IMR-90 (cell line): ENCODE measurements around the gene OGFOD3. TPM values are rescaled to one million over a fixed set of nuclear protein-coding genes. Genes with fewer than 3 reads are reported as not detected.

Experiments
- ATAC-seq: fragments of 200-7000 bp; cut with Tn5 transposase; 2 replicates; pipeline ENCODE4 v1.9.1; 2020; ENCODE audit warnings: low read depth, mild to moderate bottlenecking, moderate library complexity
- BruUV-seq: library from RNA; stranded (reverse); fragments of 400-500 nt; replicated peaks from 2 replicates; lab custom pipeline; 2021; lab: Mats Ljungman, UMichigan
- CTCF ChIA-PET: fragments of 300-600 bp; formaldehyde crosslinking; extraction: SDS; loops from one replicate; lab custom pipeline; 2021; ENCODE audit warnings: antibody characterized with exemption; lab: Yijun Ruan, JAX
- POLR2A ChIA-PET: fragments of 300-600 bp; sonication (Branson Sonifier 250); formaldehyde crosslinking; loops from one replicate; lab custom pipeline; 2022; ENCODE audit warnings: antibody characterized with exemption; ENCODE audit not compliant: unreplicated experiment; lab: Charles Lee
- DNase-seq: peaks from one replicate; pipeline ENCODE4 v3.0.0; 2013
- H2AFZ ChIP-seq: replicated peaks from 2 replicates; pipeline ENCODE3; 2013; ENCODE audit warnings: low read length, mild to moderate bottlenecking; ENCODE audit not compliant: poor library complexity
- H2AK5ac ChIP-seq: 2 replicates; pipeline ENCODE4 v1.6.1; 2013; ENCODE audit warnings: low read depth, low read length, inconsistent platforms
- H2AK9ac ChIP-seq: replicated peaks from 2 replicates; pipeline ENCODE3; 2013; ENCODE audit warnings: mild to moderate bottlenecking, low read depth, low read length, moderate library complexity; ENCODE audit not compliant: poor library complexity
- H2BK120ac ChIP-seq: 2 replicates; pipeline ENCODE4 v1.6.1; 2013; ENCODE audit warnings: low read depth, low read length, inconsistent platforms
- H2BK15ac ChIP-seq: 3 replicates; pipeline ENCODE4 v1.6.1; 2013; ENCODE audit warnings: low read depth, low read length, inconsistent platforms
- H2BK20ac ChIP-seq: 2 replicates; pipeline ENCODE4 v1.6.1; 2013; ENCODE audit warnings: low read depth, mild to moderate bottlenecking, inconsistent platforms, low read length, moderate library complexity
- H2BK5ac ChIP-seq: 2 replicates; pipeline ENCODE4 v1.6.1; 2013; ENCODE audit warnings: mild to moderate bottlenecking, low read depth, low read length, inconsistent platforms; ENCODE audit not compliant: poor library complexity, severe bottlenecking
- H3K14ac ChIP-seq: replicated peaks from 2 replicates; pipeline ENCODE4 v1.6.1; 2013; ENCODE audit warnings: low read depth, low read length, inconsistent platforms
- H3K18ac ChIP-seq: 2 replicates; pipeline ENCODE4 v1.6.1; 2013; ENCODE audit warnings: low read depth, low read length, control low read depth
- H3K23ac ChIP-seq: 2 replicates; pipeline ENCODE4 v1.6.1; 2013; ENCODE audit warnings: low read depth, low read length, inconsistent platforms
- H3K27ac ChIP-seq: 2 replicates; pipeline ENCODE4 v1.5.1; 2013; ENCODE audit warnings: mild to moderate bottlenecking, control low read depth, low read length; ENCODE audit not compliant: insufficient read depth
- H3K27me3 ChIP-seq: 2 replicates; pipeline ENCODE4 v1.6.1; 2013; ENCODE audit warnings: low read length; ENCODE audit not compliant: control insufficient read depth, insufficient read depth
- H3K36me3 ChIP-seq: 2 replicates; pipeline ENCODE4 v1.6.1; 2013; ENCODE audit warnings: low read length, mixed read lengths; ENCODE audit not compliant: control insufficient read depth, insufficient read depth
- H3K4ac ChIP-seq: 2 replicates; pipeline ENCODE4 v1.6.1; 2013; ENCODE audit warnings: low read depth, low read length, inconsistent platforms
- H3K4me1 ChIP-seq: 2 replicates; pipeline ENCODE4 v1.6.1; 2013; ENCODE audit warnings: low read length, mixed read lengths; ENCODE audit not compliant: control insufficient read depth, insufficient read depth
- H3K4me2 ChIP-seq: 2 replicates; pipeline ENCODE4 v1.6.1; 2013; ENCODE audit warnings: low read depth, mild to moderate bottlenecking, control low read depth, low read length, moderate library complexity
- H3K4me3 ChIP-seq: 2 replicates; pipeline ENCODE4 v1.5.1; 2013; ENCODE audit warnings: low read depth, mild to moderate bottlenecking, control low read depth, low read length, moderate library complexity; ENCODE audit not compliant: insufficient read depth
- H3K56ac ChIP-seq: 2 replicates; pipeline ENCODE4 v1.6.1; 2013; ENCODE audit warnings: low read length, inconsistent platforms; ENCODE audit not compliant: insufficient read depth; ENCODE audit errors: extremely low read depth
- H3K79me1 ChIP-seq, 2 experiments: 2 replicates each; pipeline ENCODE4 v1.6.1; 2013; ENCODE audit warnings: low read length in 2 of 2, inconsistent platforms in 1 of 2, low read depth in 1 of 2
- H3K9ac ChIP-seq: 2 replicates; pipeline ENCODE4 v1.6.1; 2013; ENCODE audit warnings: low read depth, low read length, control low read depth
- H3K9me1 ChIP-seq: 2 replicates; pipeline ENCODE4 v1.6.1; 2013; ENCODE audit warnings: low read length, inconsistent platforms; ENCODE audit not compliant: insufficient read depth
- H3K9me3 ChIP-seq: 2 replicates; pipeline ENCODE4 v1.6.1; 2013; ENCODE audit warnings: low read length; ENCODE audit not compliant: control insufficient read depth, insufficient read depth
- H4K20me1 ChIP-seq: 2 replicates; pipeline ENCODE4 v1.6.1; 2013; ENCODE audit warnings: low read length, inconsistent platforms; ENCODE audit not compliant: insufficient read depth
- H4K5ac ChIP-seq: 2 replicates; pipeline ENCODE4 v1.6.1; 2013; ENCODE audit warnings: mild to moderate bottlenecking, low read depth, low read length, control low read depth
- H4K8ac ChIP-seq, 2 experiments: 2 replicates each; pipeline ENCODE4 v1.6.1; 2013; ENCODE audit warnings: low read depth in 2 of 2, low read length in 2 of 2, control low read depth in 1 of 2, inconsistent platforms in 1 of 2
- H4K91ac ChIP-seq: 2 replicates; pipeline ENCODE4 v1.6.1; 2013; ENCODE audit warnings: low read depth, low read length, inconsistent platforms; ENCODE audit not compliant: insufficient read depth
- BHLHE40 ChIP-seq: fragments of 150-350 bp; IDR thresholded peaks from 2 replicates; pipeline ENCODE4 v1.6.1; 2016; ENCODE audit warnings: mild to moderate bottlenecking, low read depth, low read length
- CEBPB ChIP-seq: IDR thresholded peaks from 2 replicates; pipeline ENCODE4 v1.6.1; 2012; ENCODE audit warnings: low read depth, low read length, improper control_type of control experiment
- CHD1 ChIP-seq: IDR thresholded peaks from 2 replicates; pipeline ENCODE4 v1.6.1; 2012; ENCODE audit warnings: low read depth, low read length, improper control_type of control experiment
- FOS ChIP-seq: fragments of 150-350 bp; IDR thresholded peaks from 2 replicates; pipeline ENCODE4 v1.6.1; 2016; ENCODE audit warnings: low read depth, low read length
- MAFK ChIP-seq: IDR thresholded peaks from 2 replicates; pipeline ENCODE4 v1.6.1; 2012; ENCODE audit warnings: low read depth, low read length, improper control_type of control experiment
- MAZ ChIP-seq: IDR thresholded peaks from 2 replicates; pipeline ENCODE4 v1.6.1; 2012; ENCODE audit warnings: low read depth, mild to moderate bottlenecking, low read length, improper control_type of control experiment, moderate library complexity, borderline replicate concordance
- MXI1 ChIP-seq: IDR thresholded peaks from 2 replicates; pipeline ENCODE4 v1.6.1; 2012; ENCODE audit warnings: low read depth, mild to moderate bottlenecking, low read length, moderate library complexity, borderline replicate concordance
- NFE2L2 ChIP-seq: fragments of 150-350 bp; IDR thresholded peaks from 2 replicates; pipeline ENCODE4 v1.6.1; 2016; ENCODE audit warnings: low read depth, mild to moderate bottlenecking, low read length
- POLR2A ChIP-seq: IDR thresholded peaks from 2 replicates; pipeline ENCODE4 v1.6.1; 2012; ENCODE audit warnings: mild to moderate bottlenecking, low read depth, low read length
- RAD21 ChIP-seq: IDR thresholded peaks from 2 replicates; pipeline ENCODE4 v1.6.1; 2012; ENCODE audit warnings: low read length, improper control_type of control experiment
- RCOR1 ChIP-seq: IDR thresholded peaks from 2 replicates; pipeline ENCODE4 v1.6.1; 2012; ENCODE audit warnings: mild to moderate bottlenecking, low read length, improper control_type of control experiment; ENCODE audit not compliant: insufficient replicate concordance
- RFX5 ChIP-seq: IDR thresholded peaks from 2 replicates; pipeline ENCODE4 v1.8.0; 2012; ENCODE audit warnings: low read depth, mild to moderate bottlenecking, low read length, moderate library complexity
- SMC3 ChIP-seq: fragments of 150-350 bp; IDR thresholded peaks from 2 replicates; pipeline ENCODE4 v1.6.1; 2016; ENCODE audit warnings: low read depth, mild to moderate bottlenecking, antibody characterized with exemption, low read length, moderate library complexity
- WGBS, 2 experiments: methylation state at CpG; one replicate each; pipeline versions ENCODE4 v1.1.5 to v1.1.7; 2013; ENCODE audit warnings: missing lambda C conversion rate in 2 of 2; ENCODE audit not compliant: insufficient read length in 1 of 2; ENCODE audit errors: extremely low coverage in 2 of 2; 5-methylcytosine and 5-hydroxymethylcytosine counted together
- dilution Hi-C: fragments of 300-500 bp; cut with HindIII; formaldehyde crosslinking; loops from one replicate; pipeline ENCODE4 v1.14.3; 2018; ENCODE audit warnings: low sequenced_read_pairs; ENCODE audit not compliant: unreplicated experiment
- in situ Hi-C: fragments of 300-500 bp; cut with MboI; formaldehyde crosslinking; loops from 3 replicates; pipeline ENCODE4 v1.14.3; 2019; ENCODE audit warnings: low sequenced_read_pairs, inconsistent platforms, mixed read lengths
- intact Hi-C: fragments of 100-400 bp; cut with micrococcal nuclease; formaldehyde crosslinking; loops from 2 replicates; pipeline ENCODE4 v1.10.0; 2022
- polyA plus RNA-seq, 3 experiments: library from polyadenylated mRNA; depleted of rRNA; stranded (reverse); fragments of >200 nt; gene quantifications; 2 replicates each; pipeline ENCODE4 v1.2.3, GENCODE V29; 2012; ENCODE audit warnings: low replicate concordance in 1 of 3
- total RNA-seq: library from RNA; depleted of rRNA; stranded (reverse); fragments of >200 nt; gene quantifications from 2 replicates; pipeline ENCODE4 v1.2.3, GENCODE V29; 2012
- TF ChIP-seq, protein P1 (sequence below): conservative IDR thresholded peaks from 2 replicates; pipeline ENCODE4 v1.5.1; 2012; ENCODE audit warnings: mild to moderate bottlenecking, low read depth, low read length, improper control_type of control experiment
- TF ChIP-seq, protein P2 (sequence below): fragments of 150-350 bp; IDR thresholded peaks from 2 replicates; pipeline ENCODE4 v1.6.1; 2017; ENCODE audit warnings: mild to moderate bottlenecking, antibody characterized with exemption, low read length, low read depth
- TF ChIP-seq, protein P3 (sequence below): fragments of 150-350 bp; IDR thresholded peaks from 2 replicates; pipeline ENCODE4 v1.6.1; 2016; ENCODE audit warnings: low read depth, mild to moderate bottlenecking, low read length, moderate library complexity, borderline replicate concordance

OGFOD3 gene
- total and polyA plus RNA-seq, 2 of the 4 experiments (the other 2 are of a cell fraction), result 25.3 to 33.4 TPM

DNA sequence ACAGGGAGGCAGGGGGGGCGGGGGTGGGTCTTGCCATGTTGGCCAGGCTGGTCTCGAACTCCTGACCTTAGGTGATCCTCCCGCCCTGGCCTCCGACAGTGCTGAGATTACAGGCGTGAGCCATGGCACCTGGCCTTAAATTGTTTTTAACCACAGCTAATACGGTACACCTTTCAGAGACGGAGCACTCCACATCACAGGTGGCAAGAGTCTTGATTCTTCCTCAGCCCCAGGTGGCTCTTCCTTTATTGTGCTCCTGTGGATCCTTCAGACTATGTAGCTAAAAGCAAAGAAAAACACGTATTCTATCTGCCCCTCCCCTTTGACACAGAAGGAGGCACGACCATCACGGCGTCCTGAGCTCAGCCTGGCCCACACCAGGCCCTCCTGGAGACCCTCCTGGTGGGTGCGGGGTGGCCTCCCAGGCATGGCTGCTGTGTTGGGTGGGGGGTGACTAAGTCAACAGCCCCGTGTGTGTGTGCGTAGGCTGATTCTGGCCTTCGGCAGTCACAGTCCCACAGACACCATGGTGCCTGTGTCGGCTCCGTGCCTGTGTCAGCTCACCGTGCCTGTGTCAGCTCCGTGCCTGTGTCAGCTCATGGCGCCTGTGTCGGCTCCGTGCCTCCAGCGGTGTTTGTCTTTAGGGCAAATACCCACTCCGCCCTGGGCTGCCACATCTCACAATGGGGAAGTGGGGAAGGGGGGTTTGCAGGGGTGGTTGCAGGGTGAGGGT is 74.0 kb downstream of the OGFOD3 start:
- H3K9me3 ChIP-seq, result no peaks in the 10 kb centered on the region
- TF ChIP-seq, protein P1, sequence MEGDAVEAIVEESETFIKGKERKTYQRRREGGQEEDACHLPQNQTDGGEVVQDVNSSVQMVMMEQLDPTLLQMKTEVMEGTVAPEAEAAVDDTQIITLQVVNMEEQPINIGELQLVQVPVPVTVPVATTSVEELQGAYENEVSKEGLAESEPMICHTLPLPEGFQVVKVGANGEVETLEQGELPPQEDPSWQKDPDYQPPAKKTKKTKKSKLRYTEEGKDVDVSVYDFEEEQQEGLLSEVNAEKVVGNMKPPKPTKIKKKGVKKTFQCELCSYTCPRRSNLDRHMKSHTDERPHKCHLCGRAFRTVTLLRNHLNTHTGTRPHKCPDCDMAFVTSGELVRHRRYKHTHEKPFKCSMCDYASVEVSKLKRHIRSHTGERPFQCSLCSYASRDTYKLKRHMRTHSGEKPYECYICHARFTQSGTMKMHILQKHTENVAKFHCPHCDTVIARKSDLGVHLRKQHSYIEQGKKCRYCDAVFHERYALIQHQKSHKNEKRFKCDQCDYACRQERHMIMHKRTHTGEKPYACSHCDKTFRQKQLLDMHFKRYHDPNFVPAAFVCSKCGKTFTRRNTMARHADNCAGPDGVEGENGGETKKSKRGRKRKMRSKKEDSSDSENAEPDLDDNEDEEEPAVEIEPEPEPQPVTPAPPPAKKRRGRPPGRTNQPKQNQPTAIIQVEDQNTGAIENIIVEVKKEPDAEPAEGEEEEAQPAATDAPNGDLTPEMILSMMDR, result no peak
- TF ChIP-seq BHLHE40, result no peak
- TF ChIP-seq CEBPB, result no peak
- TF ChIP-seq, protein P2, sequence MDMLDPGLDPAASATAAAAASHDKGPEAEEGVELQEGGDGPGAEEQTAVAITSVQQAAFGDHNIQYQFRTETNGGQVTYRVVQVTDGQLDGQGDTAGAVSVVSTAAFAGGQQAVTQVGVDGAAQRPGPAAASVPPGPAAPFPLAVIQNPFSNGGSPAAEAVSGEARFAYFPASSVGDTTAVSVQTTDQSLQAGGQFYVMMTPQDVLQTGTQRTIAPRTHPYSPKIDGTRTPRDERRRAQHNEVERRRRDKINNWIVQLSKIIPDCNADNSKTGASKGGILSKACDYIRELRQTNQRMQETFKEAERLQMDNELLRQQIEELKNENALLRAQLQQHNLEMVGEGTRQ, result no peak
- TF ChIP-seq, protein P3, sequence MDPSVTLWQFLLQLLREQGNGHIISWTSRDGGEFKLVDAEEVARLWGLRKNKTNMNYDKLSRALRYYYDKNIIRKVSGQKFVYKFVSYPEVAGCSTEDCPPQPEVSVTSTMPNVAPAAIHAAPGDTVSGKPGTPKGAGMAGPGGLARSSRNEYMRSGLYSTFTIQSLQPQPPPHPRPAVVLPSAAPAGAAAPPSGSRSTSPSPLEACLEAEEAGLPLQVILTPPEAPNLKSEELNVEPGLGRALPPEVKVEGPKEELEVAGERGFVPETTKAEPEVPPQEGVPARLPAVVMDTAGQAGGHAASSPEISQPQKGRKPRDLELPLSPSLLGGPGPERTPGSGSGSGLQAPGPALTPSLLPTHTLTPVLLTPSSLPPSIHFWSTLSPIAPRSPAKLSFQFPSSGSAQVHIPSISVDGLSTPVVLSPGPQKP, result no peak
- TF ChIP-seq MAFK, result no peak
- TF ChIP-seq MAZ, result no peak
- TF ChIP-seq MXI1, result no peak
- no peak for TF ChIP-seq POLR2A
- TF ChIP-seq RCOR1, result no peak
- TF ChIP-seq RFX5, result no peak
- no peak for TF ChIP-seq FOS
- no peak for TF ChIP-seq RAD21
- TF ChIP-seq SMC3, result no peak
- TF ChIP-seq NFE2L2, result no peak
- no peak for TF ChIP-seq CHD1
- no peak overlapping the region for H4K91ac ChIP-seq
- no peak overlapping the region for H3K14ac ChIP-seq
- dilution Hi-C loops, result no loop called here
- no peak overlapping the region for H3K27ac ChIP-seq
- no peak overlapping the region for H2BK5ac ChIP-seq
- in situ Hi-C loops, result no loop called here
- H2BK15ac ChIP-seq, result no peak overlapping the region
- no peak overlapping the region for H4K8ac ChIP-seq
- ATAC-seq (no peak), DNase-seq (no peak)
- ChIA-PET POLR2A (no interaction called here), CTCF (interaction anchor here (0.6 kb wide), 1 partner anchor 51 kb away, joined by 4 read pairs; no protein-coding TSS in a partner anchor)
- peaks cover 14% of the 10 kb centered on the region for H3K27me3 ChIP-seq
- no peak overlapping the region for H2BK20ac ChIP-seq
- no peak overlapping the region for H3K4ac ChIP-seq
- peaks cover 3% of the 10 kb centered on the region for H3K9me1 ChIP-seq
- no peak overlapping the region for H2BK120ac ChIP-seq
- no peak overlapping the region for H3K9ac ChIP-seq
- intact Hi-C loops, result no loop called here
- no peak overlapping the region for H3K4me3 ChIP-seq
- H3K79me1 ChIP-seq, result no peaks in the 10 kb centered on the region
- no peak overlapping the region for H3K4me2 ChIP-seq
- H3K36me3 ChIP-seq, result no peaks in the 10 kb centered on the region
- no peak overlapping the region for H3K23ac ChIP-seq
- no peak overlapping the region for H2AK5ac ChIP-seq
- WGBS, 2 experiments, result 83% methylated on average over 11 of the region's 24 CpGs; no CpG with 5 or more reads in 1 of the 2 experiments
- H4K20me1 ChIP-seq, result no peaks in the 10 kb centered on the region
- no TSS peak for BruUV-seq
- no peak overlapping the region for H4K5ac ChIP-seq
- H3K4me1 ChIP-seq, result peaks cover 3% of the 10 kb centered on the region
- H2AK9ac ChIP-seq, result no peak overlapping the region
- no peak overlapping the region for H3K18ac ChIP-seq
- no peak overlapping the region for H3K56ac ChIP-seq
- H2AFZ ChIP-seq, result no peak overlapping the region
